HepG2 (cell line): Measurements from ENCODE around the gene RESP18. TPM values are rescaled to one million over a fixed set of nuclear protein-coding genes. Genes with fewer than 3 reads are reported as not detected.

Experiments
- KLF15 ChIP-seq: sonication (generic); formaldehyde crosslinking; IDR thresholded peaks from 2 replicates; pipeline ENCODE4 v1.8.1; 2023; ENCODE audit warnings: borderline replicate concordance, mild to moderate bottlenecking, inconsistent platforms, missing genetic modification reagents, mixed read lengths
- NKX3-1 ChIP-seq: sonication (generic); formaldehyde crosslinking; IDR thresholded peaks from 2 replicates; pipeline ENCODE4 v1.5.0; 2020; ENCODE audit warnings: missing genetic modification reagents
- SAFB2 ChIP-seq: sonication (generic); formaldehyde crosslinking; IDR thresholded peaks from 2 replicates; pipeline ENCODE4 v1.5.1; 2020; ENCODE audit warnings: missing genetic modification reagents, low read depth, mild to moderate bottlenecking, borderline replicate concordance
- SALL2 ChIP-seq: sonication (generic); formaldehyde crosslinking; IDR thresholded peaks from 2 replicates; pipeline ENCODE4 v1.8.1; 2023; ENCODE audit warnings: mild to moderate bottlenecking, missing genetic modification reagents, inconsistent platforms
- SATB2 ChIP-seq: sonication (generic); formaldehyde crosslinking; IDR thresholded peaks from 2 replicates; pipeline ENCODE4 v1.5.0; 2020; ENCODE audit warnings: missing genetic modification reagents
- ZSCAN12 ChIP-seq: sonication (generic); formaldehyde crosslinking; IDR thresholded peaks from 2 replicates; pipeline ENCODE4 v1.9.0; 2021; ENCODE audit warnings: mild to moderate bottlenecking, missing genetic modification reagents
- polyA plus RNA-seq, 8 experiments: library from polyadenylated mRNA; depleted of rRNA in 3 of 8; stranded (reverse) in 7 of 8; unstranded in 1 of 8; fragments of >200 nt; fragmentation: Illumina TruSeq in 4 of 8; extraction: Trizol in 4 of 8; gene quantifications; 2 replicates each; pipeline versions ENCODE4 v1.2.1 to v1.2.3, GENCODE V29; 2011 to 2016; ENCODE audit warnings: low read depth in 4 of 8, missing spikeins in 1 of 8, mixed read lengths in 1 of 8; ENCODE audit not compliant: insufficient read depth in 1 of 8
- total RNA-seq, 5 experiments: library from RNA; depleted of rRNA; stranded (reverse); fragments of >200 nt; fragmentation: Illumina TruSeq; extraction: Trizol; gene quantifications; 2 replicates each; pipeline ENCODE4 v1.2.3, GENCODE V29; 2016; ENCODE audit warnings: low read depth in 1 of 5
- TF ChIP-seq, protein P1 (sequence below), 2 experiments: fragments of 450-650 bp in 1 of 2; sonication (generic) in 1 of 2; formaldehyde crosslinking in 1 of 2; IDR thresholded peaks; 2 replicates each; pipeline versions ENCODE4 v1.6.1 to v1.8.0; 2016 to 2022; ENCODE audit warnings: antibody characterized with exemption in 1 of 2, mild to moderate bottlenecking in 1 of 2, missing genetic modification reagents in 1 of 2
- TF ChIP-seq, protein P2 (sequence below): sonication (generic); formaldehyde crosslinking; IDR thresholded peaks from 2 replicates; pipeline ENCODE4 v1.4.0; 2020; ENCODE audit warnings: mild to moderate bottlenecking, missing genetic modification reagents, borderline replicate concordance
- TF ChIP-seq, protein P3 (sequence below): sonication (generic); formaldehyde crosslinking; IDR thresholded peaks from 2 replicates; pipeline ENCODE4 v1.5.0; 2020; ENCODE audit warnings: missing genetic modification reagents
- TF ChIP-seq, protein P4 (sequence below): sonication (generic); formaldehyde crosslinking; IDR thresholded peaks from 2 replicates; pipeline ENCODE4 v1.8.1; 2023; ENCODE audit warnings: mild to moderate bottlenecking, inconsistent platforms, moderate library complexity, missing genetic modification reagents, borderline replicate concordance

RESP18 gene
- total and polyA plus RNA-seq, 2 of the 13 experiments (the other 11 are each of a cell fraction or from before 2014, with no cell fraction given): not detected

DNA sequence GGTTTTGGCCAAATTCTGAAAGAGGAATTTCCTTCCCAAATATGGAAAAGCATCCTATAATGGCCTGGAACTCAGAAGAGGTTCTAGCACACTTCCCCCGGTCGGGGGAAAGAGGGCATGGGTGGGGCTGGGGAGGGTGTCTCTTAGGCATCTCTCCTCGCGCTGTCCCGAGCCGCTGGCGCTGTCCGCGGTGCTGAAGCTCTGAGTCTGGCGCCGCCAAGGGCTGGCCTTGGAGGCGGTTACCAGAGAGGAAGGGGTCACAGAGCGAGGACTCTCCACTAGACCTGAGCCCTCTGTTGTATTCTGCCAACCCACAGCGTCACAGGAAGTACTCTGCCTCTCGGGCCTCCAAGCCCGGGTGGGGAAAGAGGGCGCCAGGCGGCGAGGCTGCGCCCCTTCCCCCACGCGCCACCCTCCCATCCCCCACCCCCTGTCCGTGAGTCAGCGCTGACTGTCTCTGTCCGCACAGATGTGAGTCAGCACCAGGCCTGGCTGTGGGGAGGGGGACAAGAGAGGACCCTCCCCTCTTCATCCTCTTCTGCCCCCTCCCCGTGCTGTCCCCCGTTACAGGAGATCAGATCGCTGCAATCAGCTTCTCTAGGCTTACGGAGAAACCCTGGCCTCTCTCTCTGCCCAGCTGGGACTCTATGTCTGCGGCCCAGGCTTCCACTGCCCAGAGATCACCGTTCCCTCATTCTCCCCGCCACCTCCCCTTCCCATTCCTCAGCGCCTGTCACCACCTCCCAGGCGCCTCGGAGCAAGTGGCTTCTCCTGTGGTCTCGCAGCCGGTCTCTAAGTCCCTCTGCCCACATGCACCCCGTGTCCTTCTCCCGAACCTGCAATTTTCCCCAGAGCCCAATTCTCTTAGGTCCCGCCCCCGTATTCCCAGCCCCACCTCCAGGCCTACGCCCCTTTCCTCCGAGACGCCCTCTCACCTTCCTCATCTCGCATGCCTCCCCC, 24.1 kb downstream of the RESP18 start (continued):
- TF ChIP-seq, protein P1, sequence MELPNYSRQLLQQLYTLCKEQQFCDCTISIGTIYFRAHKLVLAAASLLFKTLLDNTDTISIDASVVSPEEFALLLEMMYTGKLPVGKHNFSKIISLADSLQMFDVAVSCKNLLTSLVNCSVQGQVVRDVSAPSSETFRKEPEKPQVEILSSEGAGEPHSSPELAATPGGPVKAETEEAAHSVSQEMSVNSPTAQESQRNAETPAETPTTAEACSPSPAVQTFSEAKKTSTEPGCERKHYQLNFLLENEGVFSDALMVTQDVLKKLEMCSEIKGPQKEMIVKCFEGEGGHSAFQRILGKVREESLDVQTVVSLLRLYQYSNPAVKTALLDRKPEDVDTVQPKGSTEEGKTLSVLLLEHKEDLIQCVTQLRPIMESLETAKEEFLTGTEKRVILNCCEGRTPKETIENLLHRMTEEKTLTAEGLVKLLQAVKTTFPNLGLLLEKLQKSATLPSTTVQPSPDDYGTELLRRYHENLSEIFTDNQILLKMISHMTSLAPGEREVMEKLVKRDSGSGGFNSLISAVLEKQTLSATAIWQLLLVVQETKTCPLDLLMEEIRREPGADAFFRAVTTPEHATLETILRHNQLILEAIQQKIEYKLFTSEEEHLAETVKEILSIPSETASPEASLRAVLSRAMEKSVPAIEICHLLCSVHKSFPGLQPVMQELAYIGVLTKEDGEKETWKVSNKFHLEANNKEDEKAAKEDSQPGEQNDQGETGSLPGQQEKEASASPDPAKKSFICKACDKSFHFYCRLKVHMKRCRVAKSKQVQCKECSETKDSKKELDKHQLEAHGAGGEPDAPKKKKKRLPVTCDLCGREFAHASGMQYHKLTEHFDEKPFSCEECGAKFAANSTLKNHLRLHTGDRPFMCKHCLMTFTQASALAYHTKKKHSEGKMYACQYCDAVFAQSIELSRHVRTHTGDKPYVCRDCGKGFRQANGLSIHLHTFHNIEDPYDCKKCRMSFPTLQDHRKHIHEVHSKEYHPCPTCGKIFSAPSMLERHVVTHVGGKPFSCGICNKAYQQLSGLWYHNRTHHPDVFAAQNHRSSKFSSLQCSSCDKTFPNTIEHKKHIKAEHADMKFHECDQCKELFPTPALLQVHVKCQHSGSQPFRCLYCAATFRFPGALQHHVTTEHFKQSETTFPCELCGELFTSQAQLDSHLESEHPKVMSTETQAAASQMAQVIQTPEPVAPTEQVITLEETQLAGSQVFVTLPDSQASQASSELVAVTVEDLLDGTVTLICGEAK (IDR thresholded peaks at IDR 0.05): no peak
- TF ChIP-seq, protein P1 (CRISPR knock-in tag; IDR thresholded peaks at IDR 0.05): peak; percentile 85
- TF ChIP-seq, protein P2, sequence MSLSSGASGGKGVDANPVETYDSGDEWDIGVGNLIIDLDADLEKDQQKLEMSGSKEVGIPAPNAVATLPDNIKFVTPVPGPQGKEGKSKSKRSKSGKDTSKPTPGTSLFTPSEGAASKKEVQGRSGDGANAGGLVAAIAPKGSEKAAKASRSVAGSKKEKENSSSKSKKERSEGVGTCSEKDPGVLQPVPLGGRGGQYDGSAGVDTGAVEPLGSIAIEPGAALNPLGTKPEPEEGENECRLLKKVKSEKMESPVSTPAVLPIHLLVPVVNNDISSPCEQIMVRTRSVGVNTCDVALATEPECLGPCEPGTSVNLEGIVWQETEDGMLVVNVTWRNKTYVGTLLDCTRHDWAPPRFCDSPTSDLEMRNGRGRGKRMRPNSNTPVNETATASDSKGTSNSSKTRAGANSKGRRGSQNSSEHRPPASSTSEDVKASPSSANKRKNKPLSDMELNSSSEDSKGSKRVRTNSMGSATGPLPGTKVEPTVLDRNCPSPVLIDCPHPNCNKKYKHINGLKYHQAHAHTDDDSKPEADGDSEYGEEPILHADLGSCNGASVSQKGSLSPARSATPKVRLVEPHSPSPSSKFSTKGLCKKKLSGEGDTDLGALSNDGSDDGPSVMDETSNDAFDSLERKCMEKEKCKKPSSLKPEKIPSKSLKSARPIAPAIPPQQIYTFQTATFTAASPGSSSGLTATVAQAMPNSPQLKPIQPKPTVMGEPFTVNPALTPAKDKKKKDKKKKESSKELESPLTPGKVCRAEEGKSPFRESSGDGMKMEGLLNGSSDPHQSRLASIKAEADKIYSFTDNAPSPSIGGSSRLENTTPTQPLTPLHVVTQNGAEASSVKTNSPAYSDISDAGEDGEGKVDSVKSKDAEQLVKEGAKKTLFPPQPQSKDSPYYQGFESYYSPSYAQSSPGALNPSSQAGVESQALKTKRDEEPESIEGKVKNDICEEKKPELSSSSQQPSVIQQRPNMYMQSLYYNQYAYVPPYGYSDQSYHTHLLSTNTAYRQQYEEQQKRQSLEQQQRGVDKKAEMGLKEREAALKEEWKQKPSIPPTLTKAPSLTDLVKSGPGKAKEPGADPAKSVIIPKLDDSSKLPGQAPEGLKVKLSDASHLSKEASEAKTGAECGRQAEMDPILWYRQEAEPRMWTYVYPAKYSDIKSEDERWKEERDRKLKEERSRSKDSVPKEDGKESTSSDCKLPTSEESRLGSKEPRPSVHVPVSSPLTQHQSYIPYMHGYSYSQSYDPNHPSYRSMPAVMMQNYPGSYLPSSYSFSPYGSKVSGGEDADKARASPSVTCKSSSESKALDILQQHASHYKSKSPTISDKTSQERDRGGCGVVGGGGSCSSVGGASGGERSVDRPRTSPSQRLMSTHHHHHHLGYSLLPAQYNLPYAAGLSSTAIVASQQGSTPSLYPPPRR (CRISPR knock-in tag): peak; percentile 28; the same call in 1 of the 2 replicates
- TF ChIP-seq KLF15 (CRISPR knock-in tag) (peak; percentile 98; the same call in 1 of the 2 replicates), NKX3-1 (CRISPR knock-in tag) (peak; percentile 99), ZSCAN12 (CRISPR knock-in tag) (peak; percentile 98), SAFB2 (0 out of 2 replicates have a peak, but pooled peaks have one; percentile 65), SALL2 (CRISPR knock-in tag) (peak; percentile 95), SATB2 (CRISPR knock-in tag) (peak; percentile 98)
- TF ChIP-seq, protein P3, sequence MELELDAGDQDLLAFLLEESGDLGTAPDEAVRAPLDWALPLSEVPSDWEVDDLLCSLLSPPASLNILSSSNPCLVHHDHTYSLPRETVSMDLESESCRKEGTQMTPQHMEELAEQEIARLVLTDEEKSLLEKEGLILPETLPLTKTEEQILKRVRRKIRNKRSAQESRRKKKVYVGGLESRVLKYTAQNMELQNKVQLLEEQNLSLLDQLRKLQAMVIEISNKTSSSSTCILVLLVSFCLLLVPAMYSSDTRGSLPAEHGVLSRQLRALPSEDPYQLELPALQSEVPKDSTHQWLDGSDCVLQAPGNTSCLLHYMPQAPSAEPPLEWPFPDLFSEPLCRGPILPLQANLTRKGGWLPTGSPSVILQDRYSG (CRISPR knock-in tag): peak; percentile 99
- TF ChIP-seq, protein P4, sequence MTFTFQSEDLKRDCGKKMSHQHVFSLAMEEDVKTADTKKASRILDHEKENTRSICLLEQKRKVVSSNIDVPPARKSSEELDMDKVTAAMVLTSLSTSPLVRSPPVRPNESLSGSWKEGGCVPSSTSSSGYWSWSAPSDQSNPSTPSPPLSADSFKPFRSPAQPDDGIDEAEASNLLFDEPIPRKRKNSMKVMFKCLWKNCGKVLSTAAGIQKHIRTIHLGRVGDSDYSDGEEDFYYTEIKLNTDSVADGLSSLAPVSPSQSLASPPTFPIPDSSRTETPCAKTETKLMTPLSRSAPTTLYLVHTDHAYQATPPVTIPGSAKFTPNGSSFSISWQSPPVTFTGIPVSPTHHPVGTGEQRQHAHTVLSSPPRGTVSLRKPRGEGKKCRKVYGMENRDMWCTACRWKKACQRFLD: peak; percentile 96
